Uterus (tissue), 2 donors: ENCODE results near the gene MAP4K4.

Source experiments
- POLR2A ChIP-seq, 2 donors: fragments of 450-650 bp; IDR thresholded peaks; one replicate each; pipeline ENCODE4 v1.6.1; 2016; ENCODE audit warnings: antibody characterized with exemption in 2 of 2, mild to moderate bottlenecking in 1 of 2, moderate library complexity in 1 of 2
- TF ChIP-seq, protein P1 (sequence below), 4 experiments: fragments of 200-600 bp in 2 of 4; fragments of 450-650 bp in 2 of 4; sonication (generic) in 2 of 4; IDR thresholded peaks; one replicate each; pipeline ENCODE4 v1.5.1; 2016 to 2019; ENCODE audit warnings: antibody characterized with exemption in 4 of 4, mild to moderate bottlenecking in 2 of 4, moderate library complexity in 1 of 4

DNA sequence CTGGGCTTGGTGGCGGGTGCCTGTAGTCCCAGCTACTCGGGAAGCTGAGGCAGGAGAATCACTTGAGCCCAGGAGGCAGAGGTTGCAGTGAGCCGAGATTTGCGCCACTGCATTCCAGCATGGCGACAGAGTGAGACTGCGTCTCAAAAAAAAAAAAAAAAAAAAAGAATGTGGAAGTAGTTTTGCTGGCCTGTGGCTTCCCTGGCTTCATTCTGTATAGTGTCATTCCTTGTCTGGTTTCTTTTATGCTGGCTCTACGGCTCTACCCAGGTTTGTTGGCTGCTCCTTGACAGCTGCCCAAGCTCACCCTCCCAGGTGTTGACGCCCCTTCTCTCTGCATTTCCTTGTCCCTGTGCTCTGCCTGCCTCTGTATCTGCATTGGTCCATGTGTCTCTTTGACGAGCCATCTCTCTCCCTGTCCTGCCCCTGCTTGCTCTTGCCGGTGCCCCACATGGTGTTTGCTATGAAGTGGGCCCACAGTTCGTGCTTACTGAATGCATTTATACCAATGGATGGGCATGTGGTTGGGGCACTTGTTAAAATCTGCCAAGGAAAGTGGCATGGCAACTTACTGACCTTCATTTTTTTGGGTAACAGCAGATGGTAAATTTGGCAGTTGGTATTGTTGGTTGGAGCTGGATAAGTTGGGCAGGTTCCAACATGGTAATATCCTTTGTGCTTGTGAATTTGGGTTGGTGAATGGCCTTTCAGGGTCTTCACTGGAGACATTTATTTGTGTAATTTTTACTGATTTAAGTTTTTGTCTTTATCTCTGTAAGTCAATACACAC, 113.9 kb downstream of the MAP4K4 start:
- TF ChIP-seq, protein P1, sequence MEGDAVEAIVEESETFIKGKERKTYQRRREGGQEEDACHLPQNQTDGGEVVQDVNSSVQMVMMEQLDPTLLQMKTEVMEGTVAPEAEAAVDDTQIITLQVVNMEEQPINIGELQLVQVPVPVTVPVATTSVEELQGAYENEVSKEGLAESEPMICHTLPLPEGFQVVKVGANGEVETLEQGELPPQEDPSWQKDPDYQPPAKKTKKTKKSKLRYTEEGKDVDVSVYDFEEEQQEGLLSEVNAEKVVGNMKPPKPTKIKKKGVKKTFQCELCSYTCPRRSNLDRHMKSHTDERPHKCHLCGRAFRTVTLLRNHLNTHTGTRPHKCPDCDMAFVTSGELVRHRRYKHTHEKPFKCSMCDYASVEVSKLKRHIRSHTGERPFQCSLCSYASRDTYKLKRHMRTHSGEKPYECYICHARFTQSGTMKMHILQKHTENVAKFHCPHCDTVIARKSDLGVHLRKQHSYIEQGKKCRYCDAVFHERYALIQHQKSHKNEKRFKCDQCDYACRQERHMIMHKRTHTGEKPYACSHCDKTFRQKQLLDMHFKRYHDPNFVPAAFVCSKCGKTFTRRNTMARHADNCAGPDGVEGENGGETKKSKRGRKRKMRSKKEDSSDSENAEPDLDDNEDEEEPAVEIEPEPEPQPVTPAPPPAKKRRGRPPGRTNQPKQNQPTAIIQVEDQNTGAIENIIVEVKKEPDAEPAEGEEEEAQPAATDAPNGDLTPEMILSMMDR (IDR thresholded peaks at IDR 0.05) = no peak
- no peak for TF ChIP-seq POLR2A (IDR thresholded peaks at IDR 0.05)
